ENCODE results near the gene SLCO2A1. TPM values are rescaled to one million over a fixed set of nuclear protein-coding genes. Genes with fewer than 3 reads are reported as not detected.

Gene SLCO2A1
- total RNA-seq, 1 donor from 2014 or later: 2.5 TPM

GRCh38 chr3:133956353-133956752, 73.4 kb downstream of the SLCO2A1 start:
- H3K4me3 ChIP-seq (ENCODE audit: low read depth, low read length): no peak overlapping the region
- H3K27me3 ChIP-seq (ENCODE audit: control insufficient read depth, insufficient read depth, low read length): no peaks in the 10 kb centered on the region
- DNase-seq (ENCODE audit: low read depth): no peak
- H3K36me3 ChIP-seq (ENCODE audit: control insufficient read depth, insufficient read depth, low read length): no peaks in the 10 kb centered on the region
- TF ChIP-seq CTCF (IDR thresholded peaks at IDR 0.05; ENCODE audit: insufficient read depth, low read length, poor library complexity, severe bottlenecking): no peak

GRCh38 chr3:133955892-133956291, 73.8 kb downstream of the SLCO2A1 start:
- TF ChIP-seq CTCF (IDR thresholded peaks at IDR 0.05; ENCODE audit: insufficient read depth, low read length, poor library complexity, severe bottlenecking): no peak

DNA sequence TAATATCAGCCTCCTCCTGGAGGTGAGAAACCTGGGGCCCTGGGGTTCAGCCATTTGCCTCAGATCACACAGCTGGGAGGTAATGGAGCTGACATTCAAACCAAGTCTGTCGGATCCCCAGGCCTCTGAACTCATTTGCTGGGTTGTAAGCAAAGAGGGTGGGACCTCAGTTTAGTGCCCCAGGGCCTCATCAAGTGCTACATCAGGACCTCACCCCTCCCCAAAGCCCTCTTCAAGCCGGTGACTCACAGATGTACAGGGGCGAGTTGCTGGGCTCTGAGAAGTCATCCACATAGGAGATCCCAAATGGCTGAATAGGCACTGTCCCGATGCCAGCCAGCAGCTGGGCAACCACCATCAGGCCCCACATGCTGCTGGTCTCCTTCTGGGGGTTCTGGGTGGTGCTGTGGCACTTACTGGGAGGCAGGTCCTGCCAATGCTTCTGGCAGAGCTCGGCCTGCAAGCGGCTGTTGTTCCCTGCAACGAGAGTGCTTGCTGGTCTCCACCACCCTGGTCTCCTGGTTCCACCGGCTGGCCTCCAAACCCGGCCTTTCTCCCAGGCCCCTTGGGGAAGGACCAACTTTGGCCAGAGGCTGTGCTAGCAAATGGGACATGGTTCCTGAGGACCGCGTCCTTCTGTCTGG, 74.9 kb downstream of the SLCO2A1 start:
- TF ChIP-seq CTCF (IDR thresholded peaks at IDR 0.05; ENCODE audit: insufficient read depth, low read length, poor library complexity, severe bottlenecking): no peak
- no peaks in the 10 kb centered on the region for H3K27me3 ChIP-seq (ENCODE audit: control insufficient read depth, insufficient read depth, low read length)
- H3K4me3 ChIP-seq (ENCODE audit: low read depth, low read length): no peak overlapping the region
- H3K36me3 ChIP-seq (ENCODE audit: control insufficient read depth, insufficient read depth, low read length): no peaks in the 10 kb centered on the region
- DNase-seq (ENCODE audit: low read depth): no peak

More at GRCh38 chr3:133955892-133956291, 73.8 kb downstream of the SLCO2A1 start:
- Histone ChIP-seq H3K27me3 (ENCODE audit: control insufficient read depth, insufficient read depth, low read length) (no peaks in the 10 kb centered on the region), H3K36me3 (ENCODE audit: control insufficient read depth, insufficient read depth, low read length) (no peaks in the 10 kb centered on the region), H3K4me3 (ENCODE audit: low read depth, low read length) (no peak overlapping the region)
- DNase-seq (ENCODE audit: low read depth): no peak

- DNase-seq (ENCODE audit: low read depth): no peak
- no peaks in the 10 kb centered on the region for H3K27me3 ChIP-seq (ENCODE audit: control insufficient read depth, insufficient read depth, low read length)
- TF ChIP-seq CTCF (IDR thresholded peaks at IDR 0.05; ENCODE audit: insufficient read depth, low read length, poor library complexity, severe bottlenecking): no peak
- no peak overlapping the region for H3K4me3 ChIP-seq (ENCODE audit: low read depth, low read length)
- H3K36me3 ChIP-seq (ENCODE audit: control insufficient read depth, insufficient read depth, low read length): no peaks in the 10 kb centered on the region
These were observed 76.4 kb downstream of the SLCO2A1 start for GRCh38 chr3:133953297-133953696.

DNA sequence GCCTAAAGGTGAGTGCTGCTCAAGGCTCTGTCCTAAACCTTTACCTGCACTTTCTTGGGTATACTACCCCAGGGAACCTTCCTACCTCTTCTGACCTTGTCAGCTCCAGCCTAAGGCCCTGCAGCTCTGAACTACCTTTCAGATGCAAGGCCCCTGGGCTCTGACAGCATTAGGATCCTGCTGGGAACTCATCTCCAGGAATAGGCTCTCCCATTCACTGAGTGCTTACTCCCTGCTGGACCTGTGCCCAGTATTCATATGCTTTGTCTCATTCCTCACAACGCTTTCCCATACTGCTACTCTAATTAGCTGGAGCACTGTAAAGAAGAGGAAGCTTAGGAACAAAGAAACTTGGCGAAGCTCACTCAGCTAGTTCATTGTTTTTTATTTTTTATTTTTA, 80.3 kb downstream of the SLCO2A1 start:
- no peak overlapping the region for H3K4me3 ChIP-seq (ENCODE audit: low read depth, low read length)
- H3K27me3 ChIP-seq (ENCODE audit: control insufficient read depth, insufficient read depth, low read length): no peaks in the 10 kb centered on the region
- DNase-seq (ENCODE audit: low read depth): no peak
- TF ChIP-seq CTCF (IDR thresholded peaks at IDR 0.05; ENCODE audit: insufficient read depth, low read length, poor library complexity, severe bottlenecking): no peak
- H3K36me3 ChIP-seq (ENCODE audit: control insufficient read depth, insufficient read depth, low read length): no peaks in the 10 kb centered on the region

DNA sequence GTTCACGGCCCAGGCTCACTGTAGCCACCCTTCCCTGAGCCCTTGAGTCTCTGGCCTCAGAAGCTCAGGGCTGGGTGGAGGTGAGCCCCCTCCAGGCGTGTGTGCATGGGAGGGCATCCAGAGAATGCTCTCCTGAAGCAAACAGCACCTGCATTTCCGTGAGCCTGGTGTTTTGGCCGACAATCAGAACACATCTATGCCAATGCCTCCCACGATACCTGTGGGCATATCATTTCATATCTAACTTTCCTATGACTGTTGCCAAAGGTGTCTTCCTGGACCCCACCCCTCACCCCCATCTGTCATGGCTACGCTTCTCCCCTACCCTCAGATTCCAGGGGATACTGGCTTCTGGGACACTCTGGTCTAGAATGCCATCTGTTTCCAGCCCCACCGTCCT, 80.7 kb downstream of the SLCO2A1 start:
- Histone ChIP-seq H3K27me3 (ENCODE audit: control insufficient read depth, insufficient read depth, low read length) (no peaks in the 10 kb centered on the region), H3K36me3 (ENCODE audit: control insufficient read depth, insufficient read depth, low read length) (no peaks in the 10 kb centered on the region), H3K4me3 (ENCODE audit: low read depth, low read length) (no peak overlapping the region)
- no peak for DNase-seq (ENCODE audit: low read depth)
- TF ChIP-seq CTCF (IDR thresholded peaks at IDR 0.05; ENCODE audit: insufficient read depth, low read length, poor library complexity, severe bottlenecking): no peak

All from kidney epithelial cell (primary cell).